Stomach (tissue), 4 donors: ENCODE results near the gene KCNN4.

Experiments
- EP300 ChIP-seq: sonication (generic); formaldehyde crosslinking; IDR thresholded peaks from one replicate; pipeline ENCODE4 v1.6.1; 2017; ENCODE audit warnings: antibody characterized with exemption
- POLR2AphosphoS5 ChIP-seq, 3 donors: sonication (generic); formaldehyde crosslinking; IDR thresholded peaks; one replicate each; pipeline ENCODE4 v1.6.1; 2016; ENCODE audit warnings: antibody characterized with exemption in 3 of 3

DNA sequence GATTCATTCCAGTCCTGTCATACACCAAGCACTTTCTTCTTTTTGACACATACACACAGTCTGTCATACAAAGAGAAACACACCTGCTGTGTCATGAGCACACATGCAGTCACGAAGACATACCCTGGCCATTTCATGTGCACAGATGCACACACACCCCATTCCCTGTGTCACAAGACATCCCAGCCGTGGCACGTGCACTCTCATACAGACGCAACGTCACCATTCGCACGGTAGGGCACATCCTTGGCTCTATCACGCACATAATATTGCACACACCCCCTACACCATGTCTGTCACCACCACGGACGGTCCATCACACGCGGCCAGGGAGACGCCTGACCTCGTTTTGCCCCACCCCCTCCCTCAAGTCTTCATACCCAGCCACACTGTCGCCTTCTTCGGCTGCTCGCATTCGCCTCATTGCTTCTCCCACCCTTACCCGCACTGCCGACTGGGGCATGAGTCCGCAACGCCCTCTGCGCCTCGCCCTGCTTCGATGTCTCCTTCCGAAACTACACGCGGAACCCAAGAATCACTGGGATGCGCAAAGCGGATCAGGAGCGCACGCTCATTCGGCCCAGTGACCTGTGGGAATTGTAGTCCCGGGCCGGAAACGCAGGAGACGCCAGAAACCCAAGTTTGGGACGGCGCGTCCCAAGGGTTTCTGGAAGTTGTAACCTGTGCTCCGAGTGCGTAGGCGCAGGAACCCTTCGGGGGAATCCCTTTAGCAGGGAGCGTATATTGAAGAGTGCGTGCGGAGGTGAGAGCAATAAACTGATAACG lies 39.5 kb upstream of the KCNN4 start:
- TF ChIP-seq EP300 (no peak), POLR2AphosphoS5 (IDR thresholded peaks at IDR 0.05) (no peak)
